ENCODE data around the gene ATG4C. TPM values are rescaled to one million over a fixed set of nuclear protein-coding genes. Genes with fewer than 3 reads are reported as not detected.

The ATG4C gene
- total RNA-seq, 1 donor from 2014 or later = 6.6 TPM

DNA sequence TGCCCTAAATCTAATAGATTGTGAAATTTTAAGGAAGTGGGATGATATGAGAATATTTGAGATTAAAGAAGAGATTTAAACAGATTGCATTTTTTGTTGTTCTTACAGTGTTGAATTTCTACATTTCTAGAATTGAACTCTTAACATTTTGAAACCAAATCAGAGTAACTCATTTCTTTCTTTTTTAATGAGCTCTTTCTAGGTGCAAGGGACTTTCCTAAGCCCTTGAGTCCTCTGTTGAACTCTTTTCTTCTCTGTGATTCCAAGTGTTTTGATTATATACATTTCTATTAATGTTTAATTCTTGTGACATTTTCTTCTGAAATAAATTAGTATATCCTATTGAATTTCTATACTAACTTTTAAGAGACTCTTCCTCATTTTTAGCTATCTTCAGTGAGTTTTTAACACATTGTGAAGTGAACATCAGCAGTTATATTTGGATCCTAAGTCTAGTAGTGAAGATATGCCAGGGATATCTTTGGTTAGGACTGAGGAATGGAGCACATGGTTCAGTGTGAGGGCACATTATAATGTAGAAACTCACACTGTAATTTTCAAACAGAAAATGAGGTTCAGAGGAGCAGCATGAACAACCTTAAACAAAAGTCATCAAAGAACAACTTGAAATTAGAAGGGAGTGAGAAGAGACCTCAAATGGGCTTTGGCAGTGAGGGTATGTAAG, 53.1 kb downstream of the ATG4C start:
- no peak for DNase-seq (ENCODE audit: low read depth, low spot score)

GRCh38 chr1:62840555-62840954, 56.6 kb downstream of the ATG4C start:
- DNase-seq (ENCODE audit: low read depth, low spot score) = no peak

GRCh38 chr1:62841587-62842169, 57.7 kb downstream of the ATG4C start:
- DNase-seq (ENCODE audit: low read depth, low spot score) = peak; percentile 17

- DNase-seq (ENCODE audit: low read depth, low spot score) = no peak
These were observed 60.1 kb downstream of the ATG4C start for GRCh38 chr1:62844030-62844429.

- DNase-seq (ENCODE audit: low read depth, low spot score) = no peak
These were observed 65.1 kb downstream of the ATG4C start for GRCh38 chr1:62849031-62849430.

DNA sequence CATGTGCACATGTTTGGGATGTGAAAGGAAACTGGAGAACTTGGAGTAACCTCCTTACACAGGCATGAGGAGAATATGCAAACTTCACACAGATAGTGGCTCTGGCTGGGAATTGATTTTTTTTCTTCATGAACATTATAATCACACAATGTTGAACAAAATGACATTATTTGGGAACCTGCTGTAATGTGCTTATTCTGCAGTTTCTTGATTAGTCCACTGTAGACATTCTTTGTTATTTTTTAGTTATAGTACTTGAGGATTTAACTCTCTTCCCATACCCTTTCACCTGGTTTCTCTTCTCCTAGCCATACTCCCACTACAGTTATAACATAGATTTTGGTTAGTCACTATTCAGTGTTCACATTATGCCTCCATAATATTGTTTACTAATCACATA, 68.3 kb downstream of the ATG4C start:
- DNase-seq (ENCODE audit: low read depth, low spot score) = no peak

DNA sequence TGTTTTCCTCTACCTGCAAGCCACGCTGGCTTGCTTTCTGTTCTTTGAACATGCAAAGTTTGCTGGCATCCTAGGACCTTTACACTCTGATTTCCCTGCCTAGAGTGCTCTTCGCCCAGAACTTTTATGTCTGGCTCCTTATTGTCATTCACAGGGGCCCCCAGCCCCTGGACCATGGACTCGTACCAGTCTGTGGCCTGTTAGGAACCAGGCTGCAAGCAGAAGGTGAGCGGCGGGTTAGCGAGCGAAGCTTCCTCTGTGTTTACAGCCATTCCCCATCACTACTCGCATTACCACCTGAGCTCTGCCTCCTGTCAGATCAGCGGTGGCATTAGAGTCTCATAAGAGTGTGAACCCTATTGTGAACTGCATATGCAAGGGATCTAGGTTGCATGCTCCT, 73.0 kb downstream of the ATG4C start:
- no peak for DNase-seq (ENCODE audit: low read depth, low spot score)

DNA sequence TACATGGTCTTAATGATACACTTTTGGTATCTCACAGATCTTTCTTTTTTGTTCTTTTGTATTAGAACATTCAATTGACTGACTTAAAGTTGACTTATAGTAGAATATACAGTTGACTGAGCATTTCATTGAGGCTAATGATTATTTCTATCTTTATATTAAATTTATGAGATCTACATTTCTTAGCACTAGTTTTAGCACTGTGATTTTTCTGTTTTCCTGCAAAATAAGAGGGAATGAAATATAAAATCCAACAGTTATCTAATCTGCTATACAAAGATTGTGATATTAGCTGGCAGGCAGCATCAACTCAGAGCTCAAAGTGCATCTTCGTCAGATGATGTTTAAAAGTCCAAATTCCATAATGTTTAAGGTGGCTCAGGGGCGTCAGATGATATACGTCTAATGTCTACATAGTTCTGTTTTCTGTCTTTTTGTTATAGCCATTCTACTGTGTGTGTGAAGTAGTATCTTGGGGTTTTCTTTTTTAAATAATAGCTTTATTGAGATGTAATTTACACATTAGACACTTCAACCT, 85.4 kb downstream of the ATG4C start:
- DNase-seq (ENCODE audit: low read depth, low spot score) = no peak

DNA sequence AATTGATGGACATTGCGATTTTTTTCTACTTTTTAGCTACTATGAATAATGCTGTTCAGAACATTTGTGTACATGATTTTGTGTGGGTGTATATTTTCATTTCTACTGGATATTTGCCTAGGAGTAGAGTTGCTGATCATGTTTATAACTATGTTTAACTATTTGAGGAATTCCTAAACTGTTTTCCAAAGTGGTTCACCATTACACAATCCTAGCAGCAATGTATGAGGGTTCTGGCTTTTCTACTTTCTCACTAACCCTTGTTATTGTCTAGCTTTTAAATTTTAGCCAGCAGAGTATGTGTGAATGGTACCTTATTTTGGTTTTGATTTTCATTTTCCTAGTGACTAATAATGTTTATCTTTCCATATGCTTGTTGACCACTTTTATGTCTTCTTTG, 86.2 kb downstream of the ATG4C start:
- DNase-seq (ENCODE audit: low read depth, low spot score) = no peak

- no peak for DNase-seq (ENCODE audit: low read depth, low spot score)
These were observed 91.7 kb downstream of the ATG4C start for GRCh38 chr1:62875676-62876075.

GRCh38 chr1:62876535-62876934, 92.6 kb downstream of the ATG4C start:
- no peak for DNase-seq (ENCODE audit: low read depth, low spot score)

DNA sequence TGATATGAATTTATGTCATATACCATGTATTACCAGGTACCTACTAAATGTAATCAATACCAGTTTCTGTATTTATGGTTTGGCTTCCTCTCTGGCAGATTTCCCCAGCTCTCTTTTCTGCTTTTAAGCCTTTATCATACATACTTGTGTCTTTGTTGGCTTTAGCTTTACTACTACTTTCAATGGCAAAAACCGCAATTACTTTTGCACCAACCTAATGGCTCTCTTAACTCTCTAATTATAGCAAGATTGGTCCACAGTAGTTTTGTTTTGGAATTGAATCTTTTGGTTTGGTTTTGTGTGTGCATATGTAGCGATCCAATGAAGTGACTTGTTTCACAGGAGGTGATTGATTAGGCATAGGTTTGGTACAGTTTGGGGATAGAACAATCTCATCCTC, 93.6 kb downstream of the ATG4C start:
- no peak for DNase-seq (ENCODE audit: low read depth, low spot score)

GRCh38 chr1:62879962-62880361, 96.0 kb downstream of the ATG4C start:
- DNase-seq (ENCODE audit: low read depth, low spot score) = no peak

GRCh38 chr1:62882201-62883104, 98.5 kb downstream of the ATG4C start:
- DNase-seq (ENCODE audit: low read depth, low spot score) = no peak

DNA sequence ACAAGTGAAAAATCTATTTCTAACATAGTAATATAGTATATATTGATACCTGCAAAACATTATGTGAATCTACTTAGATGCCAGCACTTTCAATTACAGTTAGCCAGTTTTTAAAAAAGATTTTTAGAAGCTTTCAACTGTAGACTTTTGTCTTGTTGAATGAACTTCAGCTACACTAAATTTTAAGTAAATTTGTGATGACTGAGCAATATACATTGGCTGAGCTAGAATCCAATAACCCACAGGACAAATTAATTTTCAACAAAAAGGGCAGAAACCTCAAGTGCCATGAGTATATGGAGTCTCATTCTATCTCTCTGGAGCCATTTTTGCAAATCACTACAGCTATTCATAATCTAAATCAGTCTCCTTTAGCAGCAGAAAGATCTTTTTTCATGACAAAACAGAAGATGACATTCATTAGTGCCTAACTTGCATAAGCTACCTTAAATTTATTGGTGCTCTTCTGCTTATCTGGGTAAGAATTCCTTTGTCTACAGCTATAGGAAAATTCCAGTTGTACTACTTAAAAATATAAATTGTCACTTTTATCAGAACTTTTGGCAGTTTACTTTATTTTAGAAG, 100.3 kb downstream of the ATG4C start:
- DNase-seq (ENCODE audit: low read depth, low spot score) = no peak

- DNase-seq (ENCODE audit: low read depth, low spot score) = no peak
These were observed 104.0 kb downstream of the ATG4C start for GRCh38 chr1:62887799-62888507.

DNA sequence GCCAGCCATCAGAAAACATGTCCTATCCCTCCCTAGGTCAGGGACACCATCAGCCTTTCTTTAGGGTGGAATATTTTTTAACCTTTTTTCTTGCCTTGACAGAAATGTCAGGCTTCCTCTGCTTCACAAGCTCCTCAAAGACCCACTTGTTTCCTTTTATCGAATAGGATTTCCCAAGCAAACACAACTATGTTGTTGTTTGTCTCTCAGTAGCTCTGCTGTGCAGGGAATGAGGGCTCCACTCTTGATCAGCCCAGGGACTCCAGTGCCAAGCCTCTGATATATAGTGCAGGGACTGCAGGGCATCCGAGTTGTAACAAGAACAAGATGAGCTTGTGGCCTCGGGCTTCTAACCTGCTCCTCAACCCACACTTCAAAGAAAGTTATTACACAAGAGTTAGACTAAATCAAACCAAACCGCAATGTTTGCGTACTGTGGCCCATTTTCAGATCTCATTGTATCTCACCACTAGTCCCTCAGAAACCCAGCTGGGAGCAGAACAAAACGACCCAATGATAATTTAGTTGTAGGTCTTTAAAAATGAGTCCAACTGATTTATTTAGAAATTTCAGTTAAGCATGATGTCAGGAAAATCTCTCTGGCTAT, 108.1 kb downstream of the ATG4C start:
- no peak for DNase-seq (ENCODE audit: low read depth, low spot score)

DNA sequence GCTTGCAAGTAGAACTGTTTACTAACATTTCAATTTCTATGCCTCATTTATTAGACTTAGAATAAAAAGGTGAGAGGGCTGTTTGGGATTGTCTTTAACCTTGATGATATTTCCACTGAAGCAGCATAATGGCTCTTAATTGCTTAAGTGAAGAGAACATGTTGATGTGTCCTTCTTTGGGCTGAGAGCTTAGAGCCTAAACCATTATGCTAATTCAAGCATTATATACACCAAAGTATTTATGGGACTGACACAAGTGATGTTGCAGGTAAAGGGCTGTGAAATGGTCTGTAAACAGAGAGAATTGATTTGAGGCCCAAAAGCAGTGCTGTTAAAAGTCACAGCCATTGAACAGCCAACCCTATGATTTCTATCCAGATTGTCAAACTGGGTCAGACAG, 113.9 kb downstream of the ATG4C start:
- no peak for DNase-seq (ENCODE audit: low read depth, low spot score)

DNA sequence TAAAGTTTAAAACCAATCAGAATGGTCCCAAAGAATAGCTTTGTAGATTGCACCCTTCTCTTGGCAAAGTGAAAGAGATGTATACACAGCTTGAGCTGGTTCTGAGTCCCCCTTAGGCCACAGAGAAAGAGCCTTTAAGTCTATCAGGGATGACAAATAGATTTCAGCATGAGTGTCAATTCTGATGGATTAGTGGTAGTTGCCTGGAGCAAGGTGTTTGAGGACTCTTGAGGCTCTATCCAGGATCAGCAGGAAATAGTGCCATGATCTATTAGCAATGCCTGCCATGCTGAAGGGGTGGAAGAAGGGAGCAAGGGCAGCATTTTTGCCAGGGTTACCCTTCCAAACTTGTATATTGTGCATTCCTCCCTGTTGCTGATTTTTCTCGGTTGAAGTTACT, 116.6 kb downstream of the ATG4C start:
- DNase-seq (ENCODE audit: low read depth, low spot score) = no peak

DNA sequence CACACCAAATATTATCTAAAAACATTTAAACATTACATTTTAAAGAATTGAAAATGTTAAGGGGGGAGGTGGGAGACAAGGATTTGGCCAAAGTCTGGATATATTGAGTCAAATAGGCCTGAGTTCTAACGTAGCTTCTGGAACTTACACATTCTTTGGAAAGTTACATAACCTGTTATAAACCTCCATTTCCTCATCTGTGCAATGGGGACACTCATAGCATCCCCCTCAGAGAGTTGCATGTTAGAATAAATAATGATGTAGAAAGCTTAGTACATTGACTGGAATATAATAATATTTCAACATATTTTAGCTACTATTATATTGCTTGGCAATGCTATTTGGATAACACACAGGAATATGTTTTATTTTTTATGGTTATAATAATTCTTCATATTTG, 117.7 kb downstream of the ATG4C start:
- no peak for DNase-seq (ENCODE audit: low read depth, low spot score)

- no peak for DNase-seq (ENCODE audit: low read depth, low spot score)
These were observed 119.6 kb downstream of the ATG4C start for GRCh38 chr1:62903522-62903921.

Data from pulmonary artery endothelial cell (primary cell).